NCI-H748 (cell line): ENCODE results near the gene NSA2.

Experiments
- DNase-seq: peaks from one replicate; lab custom pipeline; 2025; ENCODE audit not compliant: unreplicated experiment; lab: John Stamatoyannopoulos, UW

The NSA2 gene

DNA sequence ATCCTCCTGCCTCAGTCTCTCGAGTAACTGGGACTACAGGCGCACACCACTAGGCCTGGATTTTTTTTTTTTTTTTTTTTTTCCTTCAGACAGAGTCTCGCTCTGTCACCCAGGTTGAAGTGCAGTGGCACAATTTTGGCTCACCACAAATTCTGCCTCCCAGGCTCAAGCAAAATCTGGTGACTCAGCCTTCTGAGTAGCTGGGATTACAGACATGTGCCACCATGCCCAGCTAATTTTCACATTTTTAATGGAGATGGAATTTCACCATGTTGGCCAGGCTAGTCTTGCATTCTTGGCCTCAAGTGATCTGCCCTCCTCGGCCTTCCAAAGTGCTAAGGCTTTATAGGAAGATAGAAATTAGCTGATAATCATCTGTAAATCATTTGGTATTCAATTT, 43.9 kb downstream of the NSA2 start:
- DNase-seq: no peak

DNA sequence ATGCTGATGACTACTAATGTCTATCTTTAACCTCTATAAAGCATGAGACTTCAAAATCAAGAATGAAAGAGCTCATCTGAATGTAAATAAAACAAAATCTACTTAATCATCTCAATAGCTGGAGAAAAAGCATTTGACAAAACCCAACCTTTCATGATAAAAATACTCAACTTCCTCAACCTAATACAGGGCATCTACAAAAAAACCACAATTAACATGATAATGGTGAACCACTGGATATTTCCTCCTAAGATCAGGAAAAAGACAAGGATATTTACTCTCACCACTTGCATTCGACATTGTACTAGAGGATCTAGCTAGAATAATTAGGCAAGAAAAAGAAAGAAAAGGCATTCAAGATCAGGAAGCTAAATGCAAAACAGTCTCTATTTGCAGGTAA, 49.8 kb downstream of the NSA2 start:
- no peak for DNase-seq

DNA sequence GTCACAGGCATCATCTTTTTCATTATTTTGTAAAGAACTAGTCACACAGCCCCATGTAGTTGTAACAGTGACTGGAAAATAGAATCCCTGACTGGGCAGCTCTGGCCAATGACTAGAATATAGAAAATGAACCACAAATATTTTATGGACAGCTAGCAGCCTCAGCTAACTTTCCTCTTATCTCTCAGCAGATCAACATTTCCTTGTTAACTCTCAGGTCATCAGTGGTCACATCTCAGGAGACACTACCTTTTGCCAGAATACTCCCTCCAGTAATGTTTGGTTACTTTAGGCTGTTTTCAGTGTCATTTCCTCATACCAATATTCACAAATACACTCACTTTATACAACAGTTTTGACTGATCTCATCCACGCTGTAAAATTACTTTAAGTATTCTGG, 55.2 kb downstream of the NSA2 start:
- DNase-seq: no peak

DNA sequence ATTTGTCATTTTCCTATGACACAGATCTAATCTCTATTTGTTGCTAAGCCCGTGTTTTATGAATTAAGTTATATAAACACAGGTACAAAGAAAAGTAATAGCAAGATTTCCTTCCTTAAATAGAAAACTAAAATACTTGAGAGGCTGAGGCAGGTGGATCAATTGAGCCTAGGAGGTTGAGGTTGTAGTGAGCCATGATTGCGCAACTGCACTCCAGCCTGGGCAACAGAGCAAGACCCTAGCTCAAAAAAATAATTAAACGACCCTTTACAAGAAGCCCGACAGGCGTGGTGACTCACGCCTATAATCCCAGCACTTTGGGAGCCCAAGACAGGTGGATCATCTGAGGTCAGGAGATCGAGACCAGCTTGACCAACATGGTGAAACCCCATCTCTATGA, 62.4 kb downstream of the NSA2 start:
- no peak for DNase-seq
